Measurements from ENCODE around the gene ZNF319. TPM values are rescaled to one million over a fixed set of nuclear protein-coding genes. Genes with fewer than 3 reads are reported as not detected.
"Not testable (repeated sequence)": the region's sequence is repeated elsewhere in the genome, so short reads cannot be mapped to it uniquely, and the experiment has no call there.

Gene ZNF319
- total and polyA plus RNA-seq, 7 donors, result 2.0 to 8.8 (median 6.6) TPM

DNA sequence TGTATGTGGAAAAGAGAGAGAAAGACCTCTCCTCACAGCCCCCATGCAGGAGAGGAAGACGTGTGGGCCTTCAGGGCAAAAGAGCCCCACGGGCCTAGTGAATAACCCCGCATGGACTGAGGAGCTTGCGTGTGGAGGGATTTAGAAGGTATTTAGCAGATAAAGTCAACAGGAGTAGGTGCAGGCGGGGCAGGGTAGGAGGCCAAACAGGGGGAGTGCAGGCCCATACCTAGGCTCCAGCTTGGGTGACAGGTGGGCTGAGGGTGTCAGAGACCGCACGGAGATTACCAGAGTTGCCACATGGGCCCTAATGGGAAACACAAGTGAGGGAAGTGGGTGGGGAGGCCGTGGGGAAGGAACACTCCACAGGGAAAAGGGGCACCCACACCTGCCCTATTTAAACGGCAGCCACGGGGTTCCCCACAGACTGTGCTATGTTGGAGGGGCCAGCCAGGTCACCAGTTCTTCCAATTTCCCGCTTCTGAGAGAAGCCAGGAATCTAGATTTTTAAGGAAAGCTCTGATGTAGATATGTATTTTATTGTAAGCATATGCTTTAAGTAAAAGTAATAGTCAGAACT, 21.4 kb downstream of the ZNF319 start:
- TF ChIP-seq, protein P1, sequence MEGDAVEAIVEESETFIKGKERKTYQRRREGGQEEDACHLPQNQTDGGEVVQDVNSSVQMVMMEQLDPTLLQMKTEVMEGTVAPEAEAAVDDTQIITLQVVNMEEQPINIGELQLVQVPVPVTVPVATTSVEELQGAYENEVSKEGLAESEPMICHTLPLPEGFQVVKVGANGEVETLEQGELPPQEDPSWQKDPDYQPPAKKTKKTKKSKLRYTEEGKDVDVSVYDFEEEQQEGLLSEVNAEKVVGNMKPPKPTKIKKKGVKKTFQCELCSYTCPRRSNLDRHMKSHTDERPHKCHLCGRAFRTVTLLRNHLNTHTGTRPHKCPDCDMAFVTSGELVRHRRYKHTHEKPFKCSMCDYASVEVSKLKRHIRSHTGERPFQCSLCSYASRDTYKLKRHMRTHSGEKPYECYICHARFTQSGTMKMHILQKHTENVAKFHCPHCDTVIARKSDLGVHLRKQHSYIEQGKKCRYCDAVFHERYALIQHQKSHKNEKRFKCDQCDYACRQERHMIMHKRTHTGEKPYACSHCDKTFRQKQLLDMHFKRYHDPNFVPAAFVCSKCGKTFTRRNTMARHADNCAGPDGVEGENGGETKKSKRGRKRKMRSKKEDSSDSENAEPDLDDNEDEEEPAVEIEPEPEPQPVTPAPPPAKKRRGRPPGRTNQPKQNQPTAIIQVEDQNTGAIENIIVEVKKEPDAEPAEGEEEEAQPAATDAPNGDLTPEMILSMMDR (IDR thresholded peaks at IDR 0.05), result no peak
- peaks cover 0 to 10% (median 2%) of the 10 kb centered on the region in 3 donors for H3K27me3 ChIP-seq (ENCODE audit: insufficient read depth in 3 of 3, low read length in 2 of 3)
- 82 to 85% (median 83%) methylated on average over 11 of the region's 11 CpGs for WGBS, 3 donors
- H3K27ac ChIP-seq, result no peak overlapping the region
- H3K4me3 ChIP-seq, result no peak overlapping the region
- H3K4me1 ChIP-seq, result no peaks in the 10 kb centered on the region
- no peak for ATAC-seq
- no peaks in the 10 kb centered on the region for H3K36me3 ChIP-seq (ENCODE audit: insufficient read depth in 1 of 2, low read depth in 1 of 2)
- intact Hi-C loops (cut with DNase I), result no loop called here
- peak in 1 of 2 donors; percentile 21 for DNase-seq
- no peaks in the 10 kb centered on the region for H3K9me3 ChIP-seq

DNA sequence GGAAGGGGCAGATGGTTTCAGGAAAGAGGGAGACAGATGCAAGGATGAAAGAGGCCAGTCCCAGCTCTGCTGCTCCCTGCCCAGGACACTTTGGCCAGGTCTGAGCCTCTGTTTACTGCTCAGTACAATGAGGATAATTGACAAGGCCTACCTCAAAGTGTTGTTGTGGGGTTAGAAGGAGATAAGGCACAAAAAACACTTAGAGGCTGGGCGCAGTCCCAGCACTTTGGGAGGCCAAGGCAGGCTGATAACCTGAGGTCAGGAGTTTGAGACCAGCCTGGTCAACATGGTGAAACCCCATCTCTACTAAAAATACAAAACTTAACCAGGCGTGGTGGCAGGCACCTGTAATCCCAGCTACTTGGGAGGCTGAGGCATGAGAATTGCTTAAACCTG, 22.4 kb downstream of the ZNF319 start:
- intact Hi-C loops (cut with DNase I); ATAC-seq: not testable (repeated sequence)

DNA sequence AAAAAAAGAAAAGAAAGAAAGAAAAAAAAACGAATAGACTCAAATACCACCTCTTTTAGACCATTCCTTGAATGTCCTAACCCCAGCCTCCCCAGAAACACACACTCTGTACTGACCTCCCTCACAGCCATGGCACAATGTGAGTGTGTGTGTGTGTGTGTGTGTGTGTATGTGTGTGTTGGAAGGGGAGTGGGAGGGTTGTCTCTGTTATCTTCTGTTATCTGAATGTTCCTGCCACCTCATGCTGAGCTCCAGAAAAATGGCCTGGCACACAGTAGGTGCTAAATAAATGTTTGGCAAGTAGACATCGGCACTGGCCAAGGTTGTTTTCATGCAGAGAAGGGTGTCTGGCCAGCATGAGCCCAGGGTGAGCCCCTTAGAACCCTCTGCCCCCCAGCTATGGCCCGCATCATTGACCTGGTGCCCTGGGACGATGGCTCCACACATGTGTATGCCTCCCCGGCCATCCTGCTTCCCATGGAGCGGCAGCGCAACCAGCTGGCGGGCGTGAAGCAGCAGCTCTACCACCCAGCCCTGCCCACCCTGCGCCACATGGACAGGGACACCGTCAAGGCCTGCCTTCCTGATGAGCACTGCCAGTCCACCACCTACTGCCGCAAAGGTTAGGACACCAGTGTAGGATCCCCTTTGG, 22.9 kb downstream of the ZNF319 start:
- 82 to 84% (median 83%) methylated on average over 12 of the region's 12 CpGs for WGBS, 3 donors
- Histone ChIP-seq H3K36me3 (ENCODE audit: insufficient read depth in 1 of 2, low read depth in 1 of 2) (no peaks in the 10 kb centered on the region), H3K27ac (no peak overlapping the region), H3K4me1 (no peaks in the 10 kb centered on the region), H3K27me3 (ENCODE audit: insufficient read depth in 3 of 3, low read length in 2 of 3) (peaks cover 0 to 4% (median 2%) of the 10 kb centered on the region in 3 donors), H3K9me3 (no peaks in the 10 kb centered on the region), H3K4me3 (no peak overlapping the region)
- peak in 1 of 2 donors; percentile 44 for DNase-seq
- intact Hi-C loops (cut with DNase I), result no loop called here
- ATAC-seq, result no peak
- TF ChIP-seq, protein P1 (IDR thresholded peaks at IDR 0.05), result no peak

More for the DNA sequence above, 22.4 kb downstream of the ZNF319 start:
- H3K4me1 ChIP-seq; H3K27me3 ChIP-seq (ENCODE audit: insufficient read depth in 3 of 3, low read length in 2 of 3); H3K27ac ChIP-seq; H3K9me3 ChIP-seq; H3K4me3 ChIP-seq; H3K36me3 ChIP-seq (ENCODE audit: insufficient read depth in 1 of 2, low read depth in 1 of 2): not testable (repeated sequence)
- 92 to 100% (median 95%) methylated on average over 2 of the region's 2 CpGs for WGBS, 3 donors
- DNase-seq, result peak in 1 of 2 donors; percentile 17

DNA sequence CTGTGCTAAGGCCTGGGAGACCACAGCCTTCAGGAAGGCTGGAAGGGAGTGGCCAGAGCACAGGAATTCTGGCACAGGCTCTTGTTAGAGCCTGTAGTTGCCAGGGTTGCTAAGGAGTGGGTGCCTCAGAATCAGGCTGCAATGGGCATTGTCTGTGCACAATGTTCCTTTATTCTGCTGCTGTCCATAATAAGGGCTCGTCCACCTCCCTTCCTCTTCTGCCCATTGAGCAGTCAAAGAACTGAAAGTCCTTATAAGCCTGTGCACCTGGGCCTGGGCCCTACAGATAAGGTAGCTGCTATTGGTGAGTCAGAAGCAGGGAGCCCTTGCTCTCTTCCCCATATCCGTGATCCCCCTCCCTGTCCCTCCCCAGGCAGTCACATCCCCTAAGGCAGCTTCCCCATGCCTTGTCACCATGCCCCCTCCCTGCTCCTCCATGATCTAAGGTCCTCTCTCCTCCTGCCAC, 24.1 kb downstream of the ZNF319 start:
- Histone ChIP-seq H3K4me3 (no peak overlapping the region), H3K27ac (no peak overlapping the region), H3K27me3 (ENCODE audit: insufficient read depth in 3 of 3, low read length in 2 of 3) (peaks cover 0 to 4% (median 2%) of the 10 kb centered on the region in 3 donors), H3K9me3 (no peaks in the 10 kb centered on the region), H3K36me3 (ENCODE audit: insufficient read depth in 1 of 2, low read depth in 1 of 2) (no peaks in the 10 kb centered on the region), H3K4me1 (no peaks in the 10 kb centered on the region)
- WGBS, 3 donors, result 55 to 66% (median 58%) methylated on average over 2 of the region's 2 CpGs
- ATAC-seq (no peak), DNase-seq (no peak)
- intact Hi-C loops (cut with DNase I), result no loop called here
- TF ChIP-seq, protein P1 (IDR thresholded peaks at IDR 0.05), result no peak

DNA sequence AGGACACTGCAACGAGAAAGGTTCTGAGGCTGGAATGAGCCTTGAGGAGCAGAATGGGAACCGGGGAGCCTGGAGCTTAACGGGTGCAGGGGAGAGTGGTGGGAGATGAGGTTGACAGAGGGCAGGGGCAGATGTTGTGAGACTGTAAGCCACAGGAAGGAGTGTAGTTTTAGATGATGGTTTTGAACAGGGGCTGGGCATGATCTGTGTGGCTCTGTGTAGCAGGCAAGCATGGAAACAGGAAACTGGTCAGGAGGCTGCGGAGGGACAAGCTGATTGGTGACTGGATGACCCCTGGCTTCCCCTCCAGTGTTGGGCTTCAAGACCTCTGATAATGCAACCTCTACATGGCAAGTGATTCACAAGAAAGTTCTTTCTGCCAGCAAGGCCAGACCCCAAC, 28.2 kb downstream of the ZNF319 start:
- H3K4me3 ChIP-seq, result no peak overlapping the region
- no peaks in the 10 kb centered on the region for H3K9me3 ChIP-seq
- 74 to 89% (median 84%) methylated on average over 4 of the region's 4 CpGs for WGBS, 3 donors
- no peak overlapping the region for H3K27ac ChIP-seq
- peak in 1 of 2 donors; percentile 44 for DNase-seq
- no peaks in the 10 kb centered on the region for H3K27me3 ChIP-seq (ENCODE audit: insufficient read depth in 3 of 3, low read length in 2 of 3)
- TF ChIP-seq, protein P1 (IDR thresholded peaks at IDR 0.05), result no peak
- no peaks in the 10 kb centered on the region for H3K36me3 ChIP-seq (ENCODE audit: insufficient read depth in 1 of 2, low read depth in 1 of 2)
- no peaks in the 10 kb centered on the region for H3K4me1 ChIP-seq
- intact Hi-C loops (cut with DNase I), result no loop called here
- ATAC-seq, result no peak

Data from psoas muscle (tissue), 8 donors.